Adipocyte (in vitro differentiated cells): ENCODE results near the gene PHF2.
"Not testable (repeated sequence)": the region's sequence is repeated elsewhere in the genome, so short reads cannot be mapped to it uniquely, and the experiment has no call there.

Experiments used
- DNase-seq: peaks from one replicate; pipeline ENCODE4 v3.0.0-alpha.2; 2015; ENCODE audit warnings: low read depth
- H3K27me3 ChIP-seq: replicated peaks from 2 replicates; pipeline ENCODE4 v1.7.0; 2013; ENCODE audit warnings: mild to moderate bottlenecking, low read length, moderate library complexity; ENCODE audit not compliant: control insufficient read depth, insufficient read depth
- H3K36me3 ChIP-seq: 2 replicates; pipeline ENCODE4 v1.7.0; 2013; ENCODE audit warnings: low read length, mild to moderate bottlenecking, moderate library complexity; ENCODE audit not compliant: control insufficient read depth, insufficient read depth, severe bottlenecking
- H3K4me1 ChIP-seq: 2 replicates; pipeline ENCODE4 v1.7.0; 2013; ENCODE audit warnings: mild to moderate bottlenecking, low read length, moderate library complexity; ENCODE audit not compliant: control insufficient read depth, insufficient read depth
- H3K4me3 ChIP-seq: 2 replicates; pipeline ENCODE4 v1.7.0; 2013; ENCODE audit warnings: mild to moderate bottlenecking, low read length, moderate library complexity
- H3K9ac ChIP-seq: 2 replicates; pipeline ENCODE4 v1.7.0; 2013; ENCODE audit warnings: mild to moderate bottlenecking, low read length, moderate library complexity
- H3K9me3 ChIP-seq: 2 replicates; pipeline ENCODE4 v1.7.0; 2013; ENCODE audit warnings: mild to moderate bottlenecking, low read length, moderate library complexity; ENCODE audit not compliant: control insufficient read depth

PHF2 gene

GRCh38 chr9:93665637-93666438 lies 89.5 kb downstream of the PHF2 start:
- H3K4me1 ChIP-seq = no peaks in the 10 kb centered on the region
- H3K36me3 ChIP-seq = peaks cover 14% of the 10 kb centered on the region
- H3K9ac ChIP-seq = no peak overlapping the region
- no peak for DNase-seq
- H3K27me3 ChIP-seq = no peaks in the 10 kb centered on the region
- no peaks in the 10 kb centered on the region for H3K9me3 ChIP-seq
- no peak overlapping the region for H3K4me3 ChIP-seq

GRCh38 chr9:93666439-93666784 lies 90.0 kb downstream of the PHF2 start:
- H3K4me3 ChIP-seq, DNase-seq, H3K9me3 ChIP-seq, H3K4me1 ChIP-seq, H3K27me3 ChIP-seq, H3K9ac ChIP-seq: not testable (repeated sequence)
- H3K36me3 ChIP-seq = peaks cover 14% of the 10 kb centered on the region

- H3K4me3 ChIP-seq = no peak overlapping the region
- H3K9ac ChIP-seq = no peak overlapping the region
- H3K36me3 ChIP-seq = peaks cover 14% of the 10 kb centered on the region
- no peaks in the 10 kb centered on the region for H3K27me3 ChIP-seq
- DNase-seq = no peak
- H3K9me3 ChIP-seq = no peaks in the 10 kb centered on the region
- H3K4me1 ChIP-seq = no peaks in the 10 kb centered on the region
Observed at GRCh38 chr9:93667006-93667405, 90.6 kb downstream of the PHF2 start.

GRCh38 chr9:93667627-93668026 lies 91.2 kb downstream of the PHF2 start:
- no peaks in the 10 kb centered on the region for H3K9me3 ChIP-seq
- H3K4me3 ChIP-seq = no peak overlapping the region
- no peaks in the 10 kb centered on the region for H3K27me3 ChIP-seq
- DNase-seq = no peak
- H3K4me1 ChIP-seq = no peaks in the 10 kb centered on the region
- H3K36me3 ChIP-seq = peaks cover 13% of the 10 kb centered on the region
- no peak overlapping the region for H3K9ac ChIP-seq

GRCh38 chr9:93668261-93668871 lies 92.0 kb downstream of the PHF2 start:
- Histone ChIP-seq H3K9ac (no peak overlapping the region), H3K4me1 (no peaks in the 10 kb centered on the region), H3K27me3 (no peaks in the 10 kb centered on the region), H3K36me3 (peaks cover 8% of the 10 kb centered on the region), H3K4me3 (no peak overlapping the region), H3K9me3 (no peaks in the 10 kb centered on the region)
- DNase-seq = no peak

GRCh38 chr9:93669116-93669957 lies 93.0 kb downstream of the PHF2 start:
- H3K4me3 ChIP-seq = no peak overlapping the region
- H3K36me3 ChIP-seq = peaks cover 6% of the 10 kb centered on the region
- no peaks in the 10 kb centered on the region for H3K27me3 ChIP-seq
- peak; percentile 10 for DNase-seq
- no peaks in the 10 kb centered on the region for H3K4me1 ChIP-seq
- no peak overlapping the region for H3K9ac ChIP-seq
- H3K9me3 ChIP-seq = no peaks in the 10 kb centered on the region

GRCh38 chr9:93669958-93670207 lies 93.5 kb downstream of the PHF2 start:
- no peak overlapping the region for H3K9ac ChIP-seq
- H3K27me3 ChIP-seq = no peaks in the 10 kb centered on the region
- H3K36me3 ChIP-seq = peaks cover 6% of the 10 kb centered on the region
- no peaks in the 10 kb centered on the region for H3K4me1 ChIP-seq
- H3K4me3 ChIP-seq = no peak overlapping the region
- DNase-seq = peak; percentile 3
- no peaks in the 10 kb centered on the region for H3K9me3 ChIP-seq

- DNase-seq = peak; percentile 11
- Histone ChIP-seq H3K4me3 (no peak overlapping the region), H3K27me3 (no peaks in the 10 kb centered on the region)
Observed at GRCh38 chr9:93670208-93671019, 94.0 kb downstream of the PHF2 start.

GRCh38 chr9:93671020-93671338 lies 94.6 kb downstream of the PHF2 start:
- no peak overlapping the region for H3K4me3 ChIP-seq
- H3K27me3 ChIP-seq = no peaks in the 10 kb centered on the region
- H3K9me3 ChIP-seq = no peaks in the 10 kb centered on the region
- no peak for DNase-seq
- H3K4me1 ChIP-seq = no peaks in the 10 kb centered on the region
- peaks cover 6% of the 10 kb centered on the region for H3K36me3 ChIP-seq
- no peak overlapping the region for H3K9ac ChIP-seq

More at GRCh38 chr9:93670208-93671019, 94.0 kb downstream of the PHF2 start:
- H3K4me1 ChIP-seq = no peaks in the 10 kb centered on the region
- no peaks in the 10 kb centered on the region for H3K9me3 ChIP-seq
- peaks cover 6% of the 10 kb centered on the region for H3K36me3 ChIP-seq
- H3K9ac ChIP-seq = no peak overlapping the region

- not testable (repeated sequence) for H3K36me3 ChIP-seq, H3K9me3 ChIP-seq, H3K27me3 ChIP-seq, H3K9ac ChIP-seq, DNase-seq, H3K4me1 ChIP-seq, H3K4me3 ChIP-seq
Observed at GRCh38 chr9:93672330-93673020, 96.1 kb downstream of the PHF2 start.
